Measurements from ENCODE around the gene SYNDIG1.

The SYNDIG1 gene

DNA sequence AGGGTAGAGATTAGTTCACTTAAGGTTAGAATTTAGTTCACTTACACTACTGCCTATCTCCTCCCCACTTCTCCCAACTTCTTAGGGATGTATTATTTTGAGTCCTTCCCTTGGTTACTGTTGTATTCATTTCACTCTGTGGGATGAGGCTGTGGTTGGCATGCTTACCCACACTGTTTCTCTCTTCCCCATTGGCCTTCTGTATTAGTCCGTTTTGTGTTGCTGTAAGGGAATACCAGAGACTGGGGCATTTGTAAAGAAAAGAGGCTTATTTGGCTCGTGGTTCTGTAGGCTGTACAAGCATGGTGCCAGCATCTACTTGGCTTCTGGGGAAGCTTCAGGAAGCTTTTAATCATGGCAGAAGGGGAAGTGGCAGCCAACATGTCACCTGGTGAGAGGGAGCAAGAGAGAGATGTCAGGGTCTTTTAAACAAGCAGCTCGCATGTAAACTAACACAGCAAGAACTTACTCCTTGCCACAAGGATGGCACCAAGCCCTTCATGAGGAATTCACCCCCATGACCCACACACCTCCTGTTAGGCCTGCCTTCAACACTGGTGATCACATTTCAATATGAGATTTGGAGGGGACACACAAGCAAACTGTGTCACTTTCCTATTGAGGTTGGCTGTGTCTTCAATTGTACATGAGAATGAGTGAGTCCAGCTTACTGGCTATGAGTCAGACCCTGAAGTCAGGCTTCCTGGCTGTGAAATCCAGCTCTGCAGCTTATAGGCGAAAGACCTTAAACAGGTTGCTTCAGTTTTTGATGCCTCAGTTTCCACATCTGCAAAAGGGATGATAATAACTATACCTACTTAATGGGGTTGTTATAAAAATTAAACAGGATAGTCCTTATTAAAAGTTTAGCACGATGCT, 53.3 kb downstream of the SYNDIG1 start:
- DNase-seq = no peak

DNA sequence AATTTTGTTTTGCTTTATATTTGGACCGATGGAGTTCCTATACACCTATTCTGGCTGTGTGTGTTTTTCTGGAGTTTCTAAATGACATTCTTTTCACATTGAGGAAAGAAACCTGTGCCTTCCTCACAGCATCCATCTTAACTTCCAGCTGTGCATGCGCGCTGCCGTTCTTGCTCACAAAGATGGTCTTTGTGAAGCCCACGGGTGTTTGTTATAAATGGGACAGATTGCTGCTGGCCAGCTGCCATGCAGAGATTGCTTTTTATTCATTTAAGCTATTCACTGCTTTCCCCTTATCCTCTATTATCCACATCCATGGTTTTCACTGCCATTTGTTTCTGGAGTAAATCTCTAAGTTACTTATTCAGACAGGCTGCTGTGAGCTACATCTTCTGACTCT, 54.2 kb downstream of the SYNDIG1 start:
- DNase-seq = peak in 29 of 51 donors; percentile 19 to 79 (median 56)

DNA sequence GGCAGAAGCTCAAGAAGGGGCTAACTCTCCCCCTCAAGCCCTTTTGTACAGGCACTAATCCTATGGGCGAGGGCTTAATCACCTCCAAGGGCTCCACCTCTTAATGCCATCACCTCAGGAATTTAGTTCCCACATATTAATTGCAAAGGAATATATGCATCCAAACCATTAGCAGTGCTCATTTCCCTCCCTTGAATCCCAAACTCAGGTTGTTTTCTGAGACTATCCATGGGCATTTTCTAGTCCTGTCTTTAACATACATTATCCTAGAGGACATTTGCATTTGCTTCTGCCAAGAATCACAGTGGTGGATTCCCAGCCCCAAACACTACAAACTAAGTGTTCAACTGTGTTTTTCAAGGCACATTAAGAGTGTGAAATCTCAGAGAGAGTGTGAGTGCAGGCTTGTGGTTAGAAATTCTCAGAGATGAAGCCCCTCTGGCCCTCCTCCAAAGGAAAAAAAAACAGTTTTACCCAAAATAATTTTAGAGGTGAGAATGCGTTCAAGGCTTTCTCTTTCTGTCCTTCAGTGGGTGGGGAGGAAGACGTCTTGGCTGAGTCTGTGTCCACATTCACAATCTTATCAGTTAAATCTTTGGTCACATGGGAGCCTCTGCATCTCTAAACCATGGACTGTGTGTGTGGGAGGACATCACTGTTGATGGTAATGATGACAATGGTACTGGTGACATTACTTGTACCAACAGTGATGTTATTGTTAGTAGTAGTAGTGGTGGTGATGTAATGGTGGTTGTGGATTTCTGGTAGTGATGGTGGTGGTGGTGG, 59.3 kb downstream of the SYNDIG1 start:
- no peak for DNase-seq

DNA sequence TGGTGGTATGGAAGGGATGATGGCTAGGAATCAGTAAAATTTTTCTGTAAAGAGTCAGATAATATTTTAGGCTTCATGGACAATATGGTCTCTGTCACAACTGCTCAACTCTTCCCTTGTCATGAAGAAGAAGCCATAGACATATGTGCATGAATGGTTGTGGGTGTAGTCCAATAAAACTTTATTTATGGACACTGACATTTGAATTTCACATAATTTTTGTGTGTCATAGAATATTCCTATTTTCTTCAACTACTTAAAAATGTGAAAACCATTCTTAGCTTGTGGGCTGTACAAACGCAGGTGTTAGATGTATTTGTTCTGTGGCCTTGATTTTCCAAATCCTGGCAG, 59.9 kb downstream of the SYNDIG1 start:
- DNase-seq = no peak

DNA sequence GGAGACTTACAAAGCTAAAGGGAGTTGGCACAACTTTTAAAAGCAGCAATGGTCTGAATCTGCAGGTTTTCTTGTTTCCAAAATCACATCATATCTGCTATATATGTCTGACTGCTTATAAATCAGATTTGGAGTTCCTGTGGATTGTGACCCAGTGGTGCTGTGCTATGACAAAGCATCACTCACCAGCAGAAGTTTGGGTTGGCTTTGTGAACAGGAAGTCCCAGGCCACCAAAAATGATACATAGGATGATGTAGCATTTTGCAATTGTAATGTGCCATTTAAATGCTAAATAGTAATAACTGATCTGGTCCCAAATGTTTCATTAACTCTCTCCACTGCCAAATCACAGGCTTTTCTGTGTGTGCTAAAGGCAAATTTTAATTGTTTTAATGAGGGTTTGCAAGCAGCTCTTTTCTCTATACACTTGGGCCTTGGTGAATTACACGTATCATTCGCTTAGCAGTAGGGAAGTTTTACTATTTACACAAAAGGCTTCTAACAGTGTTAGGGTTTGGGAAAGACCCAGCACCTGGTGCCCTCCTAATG, 60.8 kb downstream of the SYNDIG1 start:
- DNase-seq = no peak

DNA sequence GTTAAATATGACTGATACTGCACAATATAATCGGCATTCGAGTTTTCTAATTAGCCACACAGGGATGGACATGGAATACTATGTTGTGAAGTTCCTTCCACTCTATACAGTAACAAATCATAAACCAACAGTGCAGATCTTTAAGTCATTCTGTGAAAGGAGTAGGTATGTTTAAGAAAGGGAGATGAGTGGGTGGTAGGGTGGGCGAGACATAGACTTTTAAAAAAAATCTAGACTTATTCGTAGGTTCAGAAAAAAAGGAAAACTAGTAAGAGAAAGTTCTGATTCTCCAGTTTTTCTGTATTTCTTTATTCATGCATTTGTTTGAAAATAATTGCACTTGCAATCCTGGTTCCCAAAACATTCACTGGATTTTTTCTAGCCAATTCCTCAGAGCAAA, 61.8 kb downstream of the SYNDIG1 start:
- no peak for DNase-seq

DNA sequence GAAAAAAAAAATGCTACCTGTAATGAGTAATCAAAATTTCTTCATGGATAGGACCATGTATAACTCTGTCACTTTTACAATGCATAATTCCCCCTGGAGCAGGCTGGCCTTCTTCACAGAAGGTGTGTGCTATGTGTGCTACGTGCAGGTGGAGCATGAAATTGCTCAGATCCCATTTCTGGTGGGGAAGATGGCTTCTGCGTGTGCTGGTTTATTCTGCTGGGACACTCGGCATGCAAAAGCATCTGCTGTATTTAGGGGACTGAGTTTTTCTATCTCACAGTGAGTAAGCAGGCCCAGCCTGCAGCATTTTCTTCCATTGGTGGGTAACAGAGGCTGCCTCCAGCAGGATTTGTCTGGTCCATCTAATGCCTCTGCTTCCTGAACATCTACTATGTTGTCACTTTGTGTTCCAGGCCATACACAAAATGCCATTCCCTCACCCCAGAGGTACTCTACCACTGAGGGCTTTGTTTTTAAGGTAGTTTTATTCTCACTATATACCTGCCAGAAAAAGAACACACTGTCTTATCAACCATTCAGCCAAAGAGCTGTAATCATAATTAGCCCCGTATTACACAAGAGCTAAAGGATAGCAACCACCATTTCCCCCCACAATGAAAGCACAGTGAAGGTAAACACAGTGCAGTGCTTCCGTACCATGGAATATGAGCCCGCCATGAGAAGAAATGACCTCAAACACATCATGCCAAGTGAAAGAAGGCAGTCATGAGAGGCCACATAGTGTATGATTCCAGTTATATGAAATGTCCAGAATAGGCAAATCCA, 62.4 kb downstream of the SYNDIG1 start:
- no peak for DNase-seq

DNA sequence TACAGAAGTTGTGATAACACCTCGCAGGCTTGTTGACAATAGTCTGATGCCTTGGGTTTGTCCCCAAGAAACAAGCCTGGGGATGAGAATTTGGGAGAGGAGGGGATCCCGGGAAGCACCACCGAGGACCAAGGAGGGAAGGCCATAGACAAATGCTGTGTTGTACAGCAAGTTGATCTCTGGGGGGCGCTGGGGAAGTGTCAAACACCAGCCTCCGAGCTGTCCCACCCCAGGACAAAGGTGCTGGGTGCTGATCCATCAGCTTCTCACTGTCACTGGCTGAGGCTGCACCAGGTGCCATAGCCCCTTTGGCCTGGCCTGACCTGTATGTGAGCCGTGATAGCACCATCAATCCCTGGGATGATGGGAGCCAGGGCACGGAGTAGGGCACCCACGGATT, 64.0 kb downstream of the SYNDIG1 start:
- DNase-seq = no peak

DNA sequence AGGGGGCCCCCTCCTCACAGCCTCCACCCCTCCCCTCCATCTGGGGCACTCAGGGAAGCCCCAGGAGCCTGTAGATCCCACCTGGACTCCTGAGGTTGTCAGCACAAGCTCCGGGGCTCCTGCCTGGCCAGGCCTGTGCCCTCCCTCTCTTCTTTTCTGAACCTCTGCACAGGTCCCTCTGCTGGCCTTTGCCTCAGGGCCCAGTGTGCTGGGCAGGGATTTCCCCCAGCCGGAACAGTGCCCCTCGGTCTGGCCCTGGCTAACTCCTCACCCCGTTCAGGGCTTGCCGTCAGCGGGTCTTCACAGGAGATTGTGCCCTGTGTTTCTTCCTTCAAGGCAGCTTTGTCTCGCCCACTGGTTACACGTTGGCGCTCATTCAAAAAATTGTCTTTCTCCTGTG, 64.9 kb downstream of the SYNDIG1 start:
- no peak for DNase-seq

DNA sequence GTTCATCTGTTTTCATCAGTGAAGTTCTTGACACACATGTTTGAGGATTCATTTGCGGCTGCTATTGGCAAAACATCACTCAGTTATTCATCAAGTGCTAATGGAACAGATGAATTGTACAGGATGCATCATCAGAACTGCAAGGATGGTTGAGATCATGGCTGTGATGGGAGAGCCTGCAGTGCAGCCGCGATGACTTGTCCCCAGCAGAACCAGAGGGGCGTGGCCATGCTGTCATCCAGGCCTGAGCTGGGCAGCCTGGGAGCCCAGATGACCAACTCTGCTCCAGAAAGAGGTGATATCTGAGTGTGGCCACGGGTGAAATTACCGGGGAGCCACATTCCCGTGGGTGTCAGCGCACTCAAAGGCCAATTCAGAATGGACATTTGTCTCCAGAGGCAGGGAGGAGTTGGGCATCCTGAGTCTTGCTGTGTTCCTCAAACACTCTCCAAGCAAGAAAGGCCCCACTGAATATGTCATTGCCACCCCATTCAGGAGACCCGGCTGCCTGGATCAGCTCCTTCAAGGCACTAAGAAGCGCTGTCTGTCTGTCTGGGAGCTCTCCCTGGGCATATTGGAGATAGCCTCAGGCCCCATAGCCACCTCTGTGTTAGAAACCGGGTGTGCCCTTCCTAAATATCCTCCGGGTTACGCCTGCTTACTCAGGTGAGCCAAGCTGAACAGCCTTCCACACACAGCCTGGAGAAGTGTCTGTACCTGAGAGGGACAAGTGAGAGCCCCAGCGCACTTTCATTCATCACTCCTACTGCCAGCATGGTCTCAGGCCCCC, 66.7 kb downstream of the SYNDIG1 start:
- DNase-seq = peak in 6 of 51 donors; percentile 8 to 36 (median 24)

DNA sequence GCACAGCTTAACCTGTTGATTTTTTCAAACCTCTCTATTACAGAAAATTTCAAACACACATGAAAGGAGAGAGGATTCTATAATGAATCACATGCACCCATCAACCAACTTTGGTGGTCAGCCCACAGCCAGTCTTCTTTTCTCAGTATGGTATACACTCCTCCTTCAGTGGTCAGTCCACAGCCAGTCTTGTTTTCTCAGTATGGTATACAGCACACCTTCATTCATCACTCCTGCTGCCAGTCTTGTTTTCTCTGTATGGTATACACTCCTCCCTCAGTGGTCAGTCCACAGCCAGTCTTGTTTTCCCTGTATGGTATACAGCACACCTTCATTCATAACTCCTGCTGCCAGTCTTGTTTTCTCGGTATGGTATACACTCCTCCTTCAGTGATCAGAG, 67.8 kb downstream of the SYNDIG1 start:
- no peak for DNase-seq

DNA sequence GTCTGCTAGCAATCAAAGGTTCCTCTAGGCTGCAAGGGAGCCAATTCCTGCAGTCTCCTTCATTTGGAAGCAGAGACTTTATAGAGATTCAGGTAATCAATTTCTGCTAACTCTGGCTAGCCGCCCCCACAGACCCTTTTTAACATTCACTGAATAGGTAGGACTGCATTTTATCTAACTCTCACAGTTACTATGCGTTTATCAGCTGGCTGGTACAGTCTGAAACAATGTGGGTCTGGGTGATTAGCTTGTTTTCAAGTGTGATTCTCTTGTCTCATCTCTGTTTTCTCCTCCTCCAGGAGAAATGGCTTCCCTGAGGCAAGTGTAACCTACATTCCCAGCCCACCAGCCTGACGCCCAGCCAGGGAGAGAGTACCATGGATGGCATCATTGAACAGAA, 73.3 kb downstream of the SYNDIG1 start:
- peak in 1 of 51 donors; percentile 28 for DNase-seq

DNA sequence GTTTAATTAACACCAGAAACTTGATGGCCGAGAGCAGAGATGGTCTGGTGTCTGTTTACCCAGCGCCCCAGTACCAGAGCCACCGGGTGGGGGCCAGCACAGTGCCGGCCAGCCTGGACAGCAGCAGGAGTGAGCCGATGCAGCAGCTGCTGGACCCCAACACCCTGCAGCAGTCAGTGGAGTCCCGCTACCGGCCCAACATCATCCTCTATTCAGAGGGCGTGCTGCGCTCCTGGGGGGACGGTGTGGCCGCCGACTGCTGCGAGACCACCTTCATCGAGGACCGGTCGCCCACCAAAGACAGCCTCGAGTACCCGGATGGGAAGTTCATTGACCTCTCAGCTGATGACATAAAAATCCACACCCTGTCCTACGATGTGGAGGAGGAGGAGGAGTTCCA, 73.7 kb downstream of the SYNDIG1 start:
- no peak for DNase-seq

DNA sequence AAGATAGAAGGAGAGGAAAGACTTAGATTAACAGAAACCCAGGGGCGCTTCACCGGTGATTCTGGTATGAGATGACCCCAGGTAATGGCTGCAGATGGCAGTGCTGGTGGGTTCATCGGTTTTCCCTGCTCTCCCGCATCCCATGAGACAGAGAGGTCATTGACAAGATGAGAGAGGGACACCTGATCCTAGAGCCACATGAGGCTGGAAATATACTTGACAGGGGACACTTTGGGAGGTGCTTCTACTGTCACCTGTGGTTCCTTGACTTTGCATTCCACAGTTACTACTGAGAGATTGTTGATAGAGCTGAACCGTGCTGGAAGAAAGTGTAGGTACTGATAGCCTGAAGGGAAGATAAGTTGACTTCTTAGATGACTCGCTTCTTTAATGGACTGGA, 74.3 kb downstream of the SYNDIG1 start:
- DNase-seq = no peak

DNA sequence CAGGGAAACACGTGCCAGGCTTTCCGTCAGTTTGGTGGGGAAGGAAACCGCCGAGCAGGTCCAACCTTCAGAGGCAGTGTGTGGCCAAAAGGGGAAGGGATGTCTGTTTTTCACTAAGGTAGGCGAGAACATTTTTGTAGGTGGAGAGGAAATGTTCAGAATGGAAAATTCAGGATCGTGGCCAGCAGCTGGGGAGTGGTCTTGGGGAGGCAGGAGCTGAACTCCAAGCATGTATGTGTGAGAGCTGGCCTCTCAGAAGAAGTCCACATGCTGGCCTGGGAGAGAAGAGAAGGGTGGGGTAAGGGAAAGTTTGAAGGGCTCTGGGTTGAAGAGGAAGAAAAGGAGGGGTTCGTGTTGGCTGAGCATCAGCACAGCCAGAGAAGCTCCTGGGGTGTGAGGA, 74.9 kb downstream of the SYNDIG1 start:
- DNase-seq = no peak

DNA sequence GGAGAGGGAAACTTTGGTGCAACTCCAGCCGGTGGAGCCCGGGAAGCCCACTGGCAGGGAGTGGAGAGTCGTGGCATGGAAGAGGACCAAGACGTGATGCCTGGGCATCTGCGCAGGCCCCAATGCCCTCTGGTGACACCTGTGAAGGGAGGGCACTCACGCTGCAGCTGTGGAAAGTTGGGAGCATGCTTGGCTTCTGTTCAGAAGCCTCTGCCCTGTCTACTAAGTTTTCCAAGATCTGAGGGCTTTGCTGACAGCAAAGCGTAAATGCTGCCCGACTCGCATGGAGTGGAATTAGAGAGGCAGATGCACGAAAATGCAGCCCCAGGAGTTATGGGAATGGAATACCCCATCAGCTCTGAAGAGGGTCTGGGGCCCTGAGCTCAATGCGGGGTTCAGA, 75.7 kb downstream of the SYNDIG1 start:
- DNase-seq = no peak

DNA sequence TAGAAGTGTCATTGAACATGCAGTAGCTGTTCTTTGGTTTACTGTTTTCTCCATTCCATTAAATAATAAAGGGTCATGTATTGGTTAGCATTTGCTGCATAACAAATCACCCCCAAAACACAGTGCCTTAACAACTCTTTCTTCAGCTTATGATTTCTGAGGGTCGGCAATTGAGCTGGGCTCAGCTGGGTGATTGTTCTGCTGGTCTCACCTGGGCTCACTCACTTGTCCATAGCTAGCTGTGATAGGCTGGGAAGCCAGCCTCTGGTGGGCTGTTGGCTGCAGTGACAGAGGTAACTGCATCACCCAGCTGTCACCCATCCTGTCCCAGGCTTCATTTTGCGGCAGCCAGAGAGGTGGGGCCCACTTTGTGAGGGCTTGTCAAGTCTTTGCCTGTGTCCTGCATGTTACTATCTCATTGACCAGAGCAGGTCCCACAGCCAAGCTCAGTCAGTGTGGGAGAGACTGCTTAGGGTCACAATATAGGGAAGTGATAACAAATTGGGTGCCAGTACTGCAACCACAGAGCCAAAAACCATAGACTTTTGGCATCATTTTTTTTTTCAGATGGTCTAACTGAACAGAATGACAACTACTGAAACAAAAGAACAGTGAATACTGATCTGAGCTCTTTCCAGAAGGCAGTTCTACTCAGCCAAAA, 76.9 kb downstream of the SYNDIG1 start:
- DNase-seq = no peak

DNA sequence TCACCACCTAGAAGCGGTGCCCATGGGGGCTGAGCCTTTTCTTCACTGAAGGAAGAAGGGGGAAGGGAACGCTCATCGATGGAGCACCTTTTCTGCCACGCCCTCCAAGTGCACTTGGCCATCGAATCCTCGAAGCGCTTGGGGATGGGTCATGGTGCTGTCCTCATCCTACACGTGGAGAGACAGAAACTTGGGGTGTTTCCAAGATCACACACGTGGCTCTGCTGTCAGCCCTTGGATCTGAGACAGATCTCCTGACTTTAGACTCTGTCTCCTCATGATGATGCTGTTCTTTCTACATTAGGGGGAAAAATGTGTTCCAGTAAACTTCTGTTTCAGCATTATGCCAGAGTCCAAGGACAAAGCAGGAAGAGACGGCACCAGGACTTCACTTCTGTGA, 78.5 kb downstream of the SYNDIG1 start:
- DNase-seq = no peak

DNA sequence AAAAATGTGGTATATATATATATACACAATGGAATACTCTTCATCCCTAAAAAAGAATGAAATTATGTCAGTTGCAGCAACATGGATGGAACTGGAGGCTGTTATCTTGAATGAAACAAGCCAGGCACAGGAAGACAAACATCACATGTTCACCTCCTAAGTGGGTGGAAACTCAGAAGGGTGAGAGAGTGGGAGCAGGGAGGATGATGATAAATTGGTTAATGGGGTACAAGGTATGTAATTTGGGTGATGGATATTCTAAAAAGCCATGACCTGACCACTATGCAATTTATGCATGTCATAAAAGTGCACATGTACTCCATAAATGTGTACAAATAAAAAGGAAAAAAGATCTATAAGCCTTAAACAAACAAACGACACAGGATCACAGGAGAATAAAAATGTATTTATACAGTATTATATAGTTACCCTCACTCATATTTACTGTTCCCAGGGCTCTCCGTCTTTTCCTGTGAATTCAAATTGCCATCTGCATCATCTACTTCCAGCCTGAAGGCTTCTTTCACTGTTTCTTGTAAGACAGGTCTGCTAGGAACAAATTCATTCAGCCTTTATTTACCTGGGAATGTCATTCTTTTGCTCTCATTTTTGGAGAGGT, 89.8 kb downstream of the SYNDIG1 start:
- DNase-seq = no peak
